Chondrocyte (in vitro differentiated cells): ENCODE data around the gene RBKS. TPM values are rescaled to one million over a fixed set of nuclear protein-coding genes. Genes with fewer than 3 reads are reported as not detected.
"Not testable (repeated sequence)": the region's sequence is repeated elsewhere in the genome, so short reads cannot be mapped to it uniquely, and the experiment has no call there.

ENCODE experiments used
- DNase-seq: peaks from one replicate; pipeline ENCODE4 v3.0.0; 2021; ENCODE audit warnings: mixed read lengths, low spot score
- H3K27ac Mint-ChIP-seq: one replicate; pipeline ENCODE4 v1.8.0; 2021; ENCODE audit warnings: mild to moderate bottlenecking, moderate library complexity, mixed read lengths; ENCODE audit not compliant: unreplicated experiment
- H3K27me3 Mint-ChIP-seq: 2 replicates; pipeline ENCODE4 v1.8.0; 2021; ENCODE audit warnings: low read depth, mixed read lengths
- H3K36me3 Mint-ChIP-seq: 2 replicates; pipeline ENCODE4 v1.8.0; 2021; ENCODE audit warnings: low read depth, mixed read lengths
- H3K4me1 Mint-ChIP-seq: 2 replicates; pipeline ENCODE4 v1.8.0; 2021; ENCODE audit warnings: low read depth, mild to moderate bottlenecking, mixed read lengths
- H3K4me3 Mint-ChIP-seq: one replicate; pipeline ENCODE4 v1.8.0; 2021; ENCODE audit warnings: mild to moderate bottlenecking, moderate library complexity, mixed read lengths; ENCODE audit not compliant: unreplicated experiment
- H3K9me3 Mint-ChIP-seq: 2 replicates; pipeline ENCODE4 v1.8.0; 2021; ENCODE audit warnings: low read depth, mixed read lengths
- total RNA-seq: library from RNA; stranded (reverse); gene quantifications from 3 replicates; pipeline ENCODE4 v1.2.1, GENCODE V29; 2021
- TF ChIP-seq, protein P1 (sequence below): fragments of 200-600 bp; sonication (generic); IDR thresholded peaks from 2 replicates; pipeline ENCODE4 v1.5.0; 2021; ENCODE audit warnings: antibody characterized with exemption, mild to moderate bottlenecking, moderate library complexity

Gene RBKS
- total RNA-seq, 1 donor from 2014 or later, result 0.45 TPM

DNA sequence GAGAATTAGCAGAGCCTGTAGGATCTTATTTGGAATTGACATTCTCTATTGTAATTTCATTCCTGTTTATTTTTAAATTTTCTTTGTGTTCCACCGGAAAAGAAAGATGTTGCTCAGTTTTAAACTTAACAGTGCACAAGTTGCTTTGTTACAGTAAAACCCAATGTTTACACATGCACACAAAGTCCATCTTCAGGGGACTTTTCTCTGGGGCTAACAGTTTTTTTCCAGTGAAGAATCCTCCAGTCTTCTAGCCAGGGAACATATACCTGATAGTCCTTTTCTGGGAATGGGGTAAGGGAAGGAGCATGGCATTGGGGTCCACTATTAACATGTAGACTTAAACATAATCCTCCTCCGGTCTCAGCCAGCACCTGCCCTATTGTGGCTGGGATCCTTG is 143.9 kb downstream of the RBKS start:
- TF ChIP-seq, protein P1, sequence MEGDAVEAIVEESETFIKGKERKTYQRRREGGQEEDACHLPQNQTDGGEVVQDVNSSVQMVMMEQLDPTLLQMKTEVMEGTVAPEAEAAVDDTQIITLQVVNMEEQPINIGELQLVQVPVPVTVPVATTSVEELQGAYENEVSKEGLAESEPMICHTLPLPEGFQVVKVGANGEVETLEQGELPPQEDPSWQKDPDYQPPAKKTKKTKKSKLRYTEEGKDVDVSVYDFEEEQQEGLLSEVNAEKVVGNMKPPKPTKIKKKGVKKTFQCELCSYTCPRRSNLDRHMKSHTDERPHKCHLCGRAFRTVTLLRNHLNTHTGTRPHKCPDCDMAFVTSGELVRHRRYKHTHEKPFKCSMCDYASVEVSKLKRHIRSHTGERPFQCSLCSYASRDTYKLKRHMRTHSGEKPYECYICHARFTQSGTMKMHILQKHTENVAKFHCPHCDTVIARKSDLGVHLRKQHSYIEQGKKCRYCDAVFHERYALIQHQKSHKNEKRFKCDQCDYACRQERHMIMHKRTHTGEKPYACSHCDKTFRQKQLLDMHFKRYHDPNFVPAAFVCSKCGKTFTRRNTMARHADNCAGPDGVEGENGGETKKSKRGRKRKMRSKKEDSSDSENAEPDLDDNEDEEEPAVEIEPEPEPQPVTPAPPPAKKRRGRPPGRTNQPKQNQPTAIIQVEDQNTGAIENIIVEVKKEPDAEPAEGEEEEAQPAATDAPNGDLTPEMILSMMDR, result no peak
- no peak overlapping the region for H3K27ac Mint-ChIP-seq
- peaks cover 9% of the 10 kb centered on the region for H3K36me3 Mint-ChIP-seq
- DNase-seq, result no peak
- no peak overlapping the region for H3K4me3 Mint-ChIP-seq
- no peaks in the 10 kb centered on the region for H3K27me3 Mint-ChIP-seq
- H3K9me3 Mint-ChIP-seq, result peaks cover 22% of the 10 kb centered on the region
- H3K4me1 Mint-ChIP-seq, result peaks cover 5% of the 10 kb centered on the region

DNA sequence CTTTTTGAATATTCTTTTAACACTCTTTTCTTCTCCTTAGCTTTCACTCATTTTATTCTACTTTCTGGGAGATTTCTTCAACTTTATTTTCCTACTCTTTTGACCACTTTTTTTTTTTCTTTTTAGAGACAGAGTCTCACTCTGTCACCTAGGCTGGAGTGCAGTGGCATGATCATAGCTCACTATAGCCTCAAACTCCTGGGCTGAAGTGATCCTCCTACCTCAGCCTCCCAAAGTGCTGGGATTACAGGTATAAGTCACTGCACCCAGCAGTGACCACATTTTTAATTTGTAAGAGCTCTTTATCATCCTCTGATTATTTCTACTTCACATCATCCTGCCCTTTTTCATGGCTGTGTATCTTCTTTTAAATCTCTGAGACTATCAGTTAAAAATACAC is 144.7 kb downstream of the RBKS start:
- Mint-ChIP-seq H3K36me3 (peaks cover 12% of the 10 kb centered on the region), H3K9me3 (peaks cover 28% of the 10 kb centered on the region)
- not testable (repeated sequence) for H3K4me3 Mint-ChIP-seq, H3K27me3 Mint-ChIP-seq, H3K4me1 Mint-ChIP-seq, H3K27ac Mint-ChIP-seq, DNase-seq

DNA sequence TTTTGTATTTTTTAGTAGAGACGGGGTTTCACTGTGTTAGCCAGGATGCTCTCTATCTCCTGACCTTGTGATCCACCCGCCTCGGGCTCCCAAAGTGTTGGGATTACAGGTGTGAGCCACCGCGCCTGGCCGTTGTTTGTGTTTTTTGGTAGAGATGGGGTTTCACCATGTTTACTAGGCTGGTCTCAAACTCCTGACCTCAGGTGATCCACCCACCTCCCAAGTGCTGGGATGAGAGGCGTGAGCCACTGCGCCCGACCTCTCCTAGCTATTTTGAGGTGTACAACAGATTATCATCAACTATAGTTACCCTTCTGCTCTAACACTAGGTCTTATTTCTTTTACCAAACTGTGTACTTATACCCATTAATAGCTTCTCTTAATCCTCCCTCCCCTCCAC is 147.6 kb downstream of the RBKS start:
- H3K4me1 Mint-ChIP-seq, result no peaks in the 10 kb centered on the region
- no peaks in the 10 kb centered on the region for H3K27me3 Mint-ChIP-seq
- TF ChIP-seq, protein P1, result no peak
- H3K4me3 Mint-ChIP-seq, result no peak overlapping the region
- no peak for DNase-seq
- H3K36me3 Mint-ChIP-seq, result peaks cover 6% of the 10 kb centered on the region
- no peak overlapping the region for H3K27ac Mint-ChIP-seq
- H3K9me3 Mint-ChIP-seq, result peaks cover 21% of the 10 kb centered on the region

DNA sequence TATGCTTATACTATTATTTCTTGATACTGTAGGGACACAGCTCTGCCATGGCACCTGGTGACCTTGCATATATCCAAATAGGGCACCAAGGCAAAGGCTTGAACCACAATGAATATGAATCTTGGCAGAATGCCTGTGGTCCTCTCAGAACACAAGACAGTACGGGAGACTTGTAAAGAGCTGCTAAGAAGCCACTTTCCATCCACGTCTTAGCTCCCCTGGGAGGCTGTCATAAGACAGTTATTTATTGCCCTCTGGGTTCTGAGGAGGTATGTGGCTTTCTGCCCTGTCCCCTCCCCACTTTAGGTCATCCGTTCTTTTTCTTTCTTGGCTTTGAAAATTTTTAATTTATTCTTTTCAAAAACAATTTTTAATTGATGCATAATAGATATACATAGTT is 148.5 kb downstream of the RBKS start:
- Mint-ChIP-seq H3K27ac (no peak overlapping the region), H3K36me3 (peaks cover 6% of the 10 kb centered on the region), H3K4me3 (no peak overlapping the region), H3K4me1 (no peaks in the 10 kb centered on the region), H3K9me3 (peaks cover 21% of the 10 kb centered on the region), H3K27me3 (no peaks in the 10 kb centered on the region)
- TF ChIP-seq, protein P1, result no peak
- DNase-seq, result no peak

DNA sequence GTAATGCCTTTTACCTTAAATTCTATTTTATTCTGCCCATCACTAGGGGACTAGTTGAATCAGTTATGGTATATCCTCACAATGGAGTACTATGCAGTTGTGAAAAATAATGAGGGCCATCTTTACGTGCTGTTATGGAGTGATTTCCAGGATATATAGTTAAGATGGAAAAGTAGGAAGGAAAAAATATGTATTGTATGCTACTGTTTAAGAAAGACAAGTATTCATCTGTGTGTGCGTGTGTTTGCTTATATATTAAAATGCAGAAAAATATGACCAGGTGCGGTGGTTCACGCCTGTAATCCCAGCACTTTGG is 151.2 kb downstream of the RBKS start:
- peaks cover 13% of the 10 kb centered on the region for H3K9me3 Mint-ChIP-seq
- H3K4me1 Mint-ChIP-seq, result peaks cover 4% of the 10 kb centered on the region
- DNase-seq, result no peak
- no peak overlapping the region for H3K27ac Mint-ChIP-seq
- peaks cover 3% of the 10 kb centered on the region for H3K36me3 Mint-ChIP-seq
- no peaks in the 10 kb centered on the region for H3K27me3 Mint-ChIP-seq
- H3K4me3 Mint-ChIP-seq, result no peak overlapping the region
- TF ChIP-seq, protein P1, result no peak

DNA sequence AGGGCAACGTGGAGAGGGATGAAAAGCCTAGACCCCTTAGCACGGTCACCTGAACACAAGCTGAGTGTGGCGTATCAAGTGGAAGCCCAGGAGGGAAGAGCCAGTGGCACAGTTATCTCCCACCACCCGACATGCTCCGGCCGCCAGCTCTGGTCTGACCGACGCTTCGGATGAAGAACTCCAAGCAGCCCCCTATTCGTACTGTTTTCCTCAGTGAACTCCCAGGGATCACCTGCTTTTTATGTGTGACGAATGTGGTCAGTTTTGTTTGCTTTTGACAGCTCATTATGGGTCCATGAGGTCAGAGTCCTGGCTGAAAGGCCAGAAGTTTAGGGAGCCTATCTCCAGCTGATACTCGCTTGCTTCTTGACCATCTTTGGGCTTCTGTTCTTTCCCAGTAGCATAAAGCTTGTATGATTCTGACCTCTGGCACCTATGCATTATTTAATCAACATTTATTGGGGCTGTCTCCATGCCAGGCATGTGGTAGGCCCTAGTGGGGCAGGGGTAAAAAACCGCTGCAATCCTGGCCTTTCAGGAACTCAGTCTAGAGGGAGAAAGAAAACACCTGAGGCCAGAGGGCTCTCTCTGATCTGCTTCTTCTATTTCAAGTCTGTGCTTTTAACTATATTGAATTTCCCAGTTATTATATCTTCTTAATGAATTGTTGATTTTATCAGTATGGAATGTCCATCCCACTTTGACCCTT is 151.7 kb downstream of the RBKS start:
- H3K4me1 Mint-ChIP-seq, result peaks cover 4% of the 10 kb centered on the region
- no peaks in the 10 kb centered on the region for H3K27me3 Mint-ChIP-seq
- H3K27ac Mint-ChIP-seq, result no peak overlapping the region
- no peak for DNase-seq
- TF ChIP-seq, protein P1, result no peak
- H3K4me3 Mint-ChIP-seq, result no peak overlapping the region
- peaks cover 11% of the 10 kb centered on the region for H3K9me3 Mint-ChIP-seq
- H3K36me3 Mint-ChIP-seq, result peaks cover 3% of the 10 kb centered on the region
